HFF-Myc (cell line): Measurements from ENCODE around the gene VPS35L.

Experiments used
- DNase-seq: peaks from one replicate; pipeline ENCODE4 v3.0.0-alpha.2; 2011; ENCODE audit warnings: low read depth; ENCODE audit errors: extremely low read depth
- H3K4me3 ChIP-seq: replicated peaks from 2 replicates; pipeline ENCODE4 v1.5.1; 2011; ENCODE audit warnings: low read depth, mild to moderate bottlenecking, control low read depth, low read length
- TF ChIP-seq, protein P1 (sequence below): IDR thresholded peaks from 2 replicates; pipeline ENCODE4 v1.5.1; 2012; ENCODE audit warnings: mild to moderate bottlenecking, low read depth, low read length, control low read depth; ENCODE audit errors: missing control alignments

Gene VPS35L

DNA sequence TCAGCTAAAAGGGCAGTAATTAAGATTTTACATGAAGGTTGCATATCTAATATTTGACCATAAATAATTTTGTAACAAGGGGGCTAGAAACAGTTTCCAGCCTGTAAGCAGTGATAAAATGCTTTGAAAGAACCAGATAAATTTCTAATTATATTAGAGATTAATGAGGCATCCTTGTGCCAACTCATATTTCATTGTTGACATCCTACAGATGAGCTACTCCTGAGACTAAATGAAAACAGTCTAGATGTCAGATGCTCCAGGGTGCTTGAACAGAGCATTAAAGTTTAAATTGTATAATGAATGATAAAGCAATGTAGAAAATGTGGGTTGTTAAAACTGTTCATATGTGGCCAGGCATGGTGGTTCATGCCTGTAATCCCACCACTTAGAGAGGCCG is 185.9 kb downstream of the VPS35L start:
- DNase-seq: no peak
- TF ChIP-seq, protein P1, sequence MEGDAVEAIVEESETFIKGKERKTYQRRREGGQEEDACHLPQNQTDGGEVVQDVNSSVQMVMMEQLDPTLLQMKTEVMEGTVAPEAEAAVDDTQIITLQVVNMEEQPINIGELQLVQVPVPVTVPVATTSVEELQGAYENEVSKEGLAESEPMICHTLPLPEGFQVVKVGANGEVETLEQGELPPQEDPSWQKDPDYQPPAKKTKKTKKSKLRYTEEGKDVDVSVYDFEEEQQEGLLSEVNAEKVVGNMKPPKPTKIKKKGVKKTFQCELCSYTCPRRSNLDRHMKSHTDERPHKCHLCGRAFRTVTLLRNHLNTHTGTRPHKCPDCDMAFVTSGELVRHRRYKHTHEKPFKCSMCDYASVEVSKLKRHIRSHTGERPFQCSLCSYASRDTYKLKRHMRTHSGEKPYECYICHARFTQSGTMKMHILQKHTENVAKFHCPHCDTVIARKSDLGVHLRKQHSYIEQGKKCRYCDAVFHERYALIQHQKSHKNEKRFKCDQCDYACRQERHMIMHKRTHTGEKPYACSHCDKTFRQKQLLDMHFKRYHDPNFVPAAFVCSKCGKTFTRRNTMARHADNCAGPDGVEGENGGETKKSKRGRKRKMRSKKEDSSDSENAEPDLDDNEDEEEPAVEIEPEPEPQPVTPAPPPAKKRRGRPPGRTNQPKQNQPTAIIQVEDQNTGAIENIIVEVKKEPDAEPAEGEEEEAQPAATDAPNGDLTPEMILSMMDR: no peak
- H3K4me3 ChIP-seq: no peak overlapping the region

DNA sequence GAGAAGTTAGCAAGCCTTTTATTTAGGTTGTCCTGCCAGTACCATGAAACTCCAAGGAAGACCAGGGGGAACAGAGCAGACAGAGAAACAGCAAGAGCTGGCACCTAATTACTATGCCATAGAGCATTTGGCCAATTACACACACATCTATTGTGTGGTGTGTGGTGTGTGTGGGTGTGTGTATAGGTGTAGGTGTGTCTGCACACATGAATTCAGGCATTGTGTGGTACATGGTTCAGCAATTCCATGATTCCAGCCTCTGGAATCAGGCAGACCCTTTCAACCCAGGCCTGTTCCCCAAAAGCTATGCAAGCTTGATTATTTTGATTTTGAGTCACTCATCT is 188.3 kb downstream of the VPS35L start:
- DNase-seq: no peak
- no peak overlapping the region for H3K4me3 ChIP-seq
- TF ChIP-seq, protein P1: no peak

DNA sequence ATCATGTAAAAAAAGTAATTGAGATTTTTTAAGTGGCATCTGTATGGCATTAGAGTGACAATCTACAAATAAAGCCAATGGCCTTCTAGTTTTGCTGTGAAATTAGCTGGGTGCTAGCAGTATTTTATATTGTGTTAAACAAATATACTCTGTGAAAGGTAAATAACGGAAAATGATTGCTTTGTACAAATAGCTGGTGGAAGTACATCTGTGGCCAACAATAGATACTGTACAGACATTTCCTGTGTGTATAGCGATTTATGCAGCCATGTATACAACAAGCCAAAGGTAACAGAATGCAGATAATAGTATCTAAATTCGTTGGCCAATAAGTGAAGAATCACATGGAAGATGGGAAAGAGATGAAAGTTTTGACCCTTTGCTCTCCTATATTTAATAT is 189.2 kb downstream of the VPS35L start:
- no peak overlapping the region for H3K4me3 ChIP-seq
- TF ChIP-seq, protein P1: no peak
- DNase-seq: no peak

DNA sequence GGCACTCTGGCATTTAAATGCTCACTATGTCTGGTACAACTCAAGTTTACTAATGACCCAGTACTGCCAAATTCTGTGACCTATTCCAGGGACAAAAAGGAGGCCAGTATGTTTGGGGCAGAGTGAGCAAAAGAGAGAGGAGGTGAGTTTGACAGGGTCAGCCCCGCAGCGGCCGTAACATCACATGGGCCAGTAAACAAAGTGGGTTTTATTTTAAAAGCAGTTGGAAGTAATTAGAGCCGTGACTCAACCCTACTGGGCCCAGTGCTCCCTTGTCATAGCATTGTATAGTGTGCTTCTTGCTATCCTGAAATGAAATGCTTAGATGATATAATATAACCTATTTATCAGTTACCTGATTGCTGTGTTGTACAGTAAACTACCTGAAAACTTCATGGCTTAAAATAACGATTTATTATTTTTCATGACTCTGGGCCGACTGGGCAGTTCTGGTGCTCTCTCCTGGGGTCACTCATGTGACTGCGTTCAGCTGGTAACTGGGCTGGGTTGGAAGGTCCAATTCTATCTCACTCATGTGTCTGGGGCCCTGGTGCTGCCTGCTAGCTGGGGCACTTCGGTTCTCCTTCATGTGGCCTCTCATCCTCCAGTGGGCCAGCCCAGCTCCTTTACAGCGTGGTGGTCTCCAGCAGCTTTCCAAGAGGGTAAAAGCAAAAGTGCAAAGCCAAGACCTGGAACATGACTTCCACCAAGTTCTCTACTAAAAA is 189.9 kb downstream of the VPS35L start:
- TF ChIP-seq, protein P1: no peak
- H3K4me3 ChIP-seq: no peak overlapping the region
- DNase-seq: peak; percentile 31

DNA sequence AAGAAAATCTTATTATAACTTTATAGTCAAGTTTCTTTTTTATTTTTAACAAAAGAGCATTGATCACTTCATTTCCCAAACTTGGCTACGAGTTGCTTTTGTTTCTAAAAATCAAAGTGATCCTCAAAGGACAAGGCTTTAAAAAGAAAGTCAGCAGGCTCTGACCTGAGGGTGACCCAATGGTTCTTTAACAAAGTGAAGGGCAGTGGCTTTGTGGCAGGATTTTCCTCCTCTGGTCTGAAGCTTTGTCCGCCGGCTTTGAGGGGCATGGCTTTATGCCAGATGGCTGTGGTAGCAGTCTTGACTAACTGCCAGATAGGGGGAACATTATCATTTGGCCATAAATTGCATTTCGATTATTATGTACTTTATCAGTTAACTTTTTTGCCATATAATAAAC is 191.1 kb downstream of the VPS35L start:
- TF ChIP-seq, protein P1: no peak
- DNase-seq: no peak
- H3K4me3 ChIP-seq: no peak overlapping the region

DNA sequence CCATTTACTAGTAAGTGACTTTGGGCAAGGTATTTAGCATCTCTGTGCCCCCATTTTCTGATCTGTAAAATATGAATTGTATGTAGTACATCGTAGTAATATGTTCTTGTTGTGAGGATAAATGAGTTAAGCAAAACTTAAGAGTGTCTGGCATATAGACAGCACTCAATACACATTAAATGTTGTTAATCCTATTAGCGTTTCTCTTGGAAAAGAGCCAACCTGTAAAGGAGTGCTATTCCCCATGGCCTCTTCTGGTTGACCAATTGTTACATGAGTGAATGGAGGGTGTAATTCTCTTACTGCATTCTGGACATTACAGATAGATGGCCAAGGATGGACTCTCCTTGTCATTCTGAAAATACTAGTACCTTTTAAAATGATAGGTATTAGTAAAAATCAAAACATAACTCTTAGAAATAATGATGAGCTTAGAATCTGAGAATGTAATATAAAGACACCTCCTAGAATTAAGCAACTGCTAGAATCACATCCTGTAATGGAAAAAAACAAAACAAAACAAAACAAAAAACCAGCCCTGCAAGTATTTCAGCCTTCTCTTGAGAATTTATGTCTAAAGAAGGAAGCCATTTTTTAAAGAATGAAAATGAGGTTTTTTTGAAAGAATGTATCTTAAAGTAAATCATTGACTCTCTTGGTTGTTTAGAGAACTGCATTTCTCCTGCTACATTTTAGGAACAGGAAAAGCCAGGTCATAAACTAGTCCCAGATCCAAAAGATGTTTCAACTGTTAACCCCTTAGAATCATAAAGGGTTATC is 193.1 kb downstream of the VPS35L start:
- no peak for DNase-seq
- H3K4me3 ChIP-seq: no peak overlapping the region
- TF ChIP-seq, protein P1: no peak
